Peyer's patch (tissue), 4 donors: Measurements from ENCODE around the gene NATD1. TPM values are rescaled to one million over a fixed set of nuclear protein-coding genes. Genes with fewer than 3 reads are reported as not detected.

ENCODE experiments used
- DNase-seq, 3 donors: peaks; one replicate each; pipeline ENCODE4 v3.0.0-alpha.2; 2017 to 2019
- H3K27ac ChIP-seq, 4 donors: fragments of 200-600 bp; sonication (generic); one replicate each; pipeline ENCODE4 v1.5.1; 2016 to 2019
- H3K27me3 ChIP-seq, 2 donors: fragments of 200-600 bp; sonication (generic); one replicate each; pipeline ENCODE4 v1.5.1; 2019
- H3K36me3 ChIP-seq, 3 donors: fragments of 200-600 bp; sonication (generic); one replicate each; pipeline ENCODE4 v1.5.1; 2016 to 2019
- H3K4me1 ChIP-seq, 4 donors: fragments of 200-600 bp; sonication (generic); one replicate each; pipeline ENCODE4 v1.5.1; 2016 to 2019
- H3K4me3 ChIP-seq, 4 donors: fragments of 200-600 bp; sonication (generic); 1 replicate in 3 of 4; 2 replicates in 1 of 4; pipeline ENCODE4 v1.5.1; 2016 to 2019; ENCODE audit warnings: mild to moderate bottlenecking in 1 of 4
- H3K9me3 ChIP-seq, 4 donors: fragments of 200-600 bp; sonication (generic); one replicate each; pipeline ENCODE4 v1.5.1; 2016 to 2019; ENCODE audit warnings: mild to moderate bottlenecking in 1 of 4
- POLR2A ChIP-seq, 2 donors: fragments of 450-650 bp; IDR thresholded peaks; one replicate each; pipeline ENCODE4 v1.5.1; 2017; ENCODE audit warnings: antibody characterized with exemption in 2 of 2, mild to moderate bottlenecking in 2 of 2, moderate library complexity in 2 of 2
- total RNA-seq, 4 donors: library from RNA; depleted of rRNA; stranded (reverse); fragments of >200 nt; gene quantifications; one replicate each; pipeline ENCODE4 v1.1.0, GENCODE V29; 2016
- TF ChIP-seq, protein P1 (sequence below), 6 experiments: fragments of 450-650 bp in 4 of 6; fragments of 200-600 bp in 2 of 6; sonication (generic) in 1 of 6; IDR thresholded peaks; one replicate each; pipeline ENCODE4 v1.5.1; 2017 to 2019; ENCODE audit warnings: antibody characterized with exemption in 6 of 6, mild to moderate bottlenecking in 3 of 6, moderate library complexity in 1 of 6

The NATD1 gene
- total RNA-seq, 4 donors from 2014 or later, result 5.0 to 11.4 (median 10.1) TPM

DNA sequence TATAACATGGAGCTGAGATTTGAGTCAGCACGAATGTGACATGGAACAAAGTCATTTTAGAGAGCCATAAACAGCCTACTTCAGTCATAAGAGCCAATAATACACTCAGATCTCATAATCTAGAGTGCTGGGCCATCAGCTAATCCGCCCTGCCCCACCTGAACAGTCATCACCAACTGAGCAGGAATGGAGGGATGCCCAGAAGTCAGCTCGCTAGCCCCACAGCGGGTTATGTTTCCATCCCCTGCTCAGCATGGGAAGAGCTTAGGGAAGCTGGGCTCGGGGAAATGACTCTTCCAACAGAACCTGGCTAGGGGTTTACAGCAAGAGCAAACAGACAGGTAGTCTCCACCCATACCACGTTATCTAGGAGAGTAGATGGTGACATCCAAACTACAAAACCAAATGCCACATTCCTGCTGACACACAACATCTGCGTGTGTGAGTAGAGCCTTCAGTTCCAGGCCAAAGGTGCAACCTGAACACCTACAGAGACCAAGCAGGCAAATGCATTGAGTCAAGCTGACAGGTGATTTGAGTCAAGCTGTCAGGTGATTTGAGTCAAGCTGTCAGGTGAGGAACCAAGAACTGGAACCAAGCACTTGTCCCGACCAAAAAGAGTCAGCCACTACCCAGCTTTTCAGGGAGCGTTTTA is 41.3 kb downstream of the NATD1 start:
- Histone ChIP-seq H3K4me3 (peak overlapping the region in 1 of 4 donors; percentile 0), H3K9me3 (no peaks in the 10 kb centered on the region), H3K36me3 (peaks cover 0 to 24% (median 0%) of the 10 kb centered on the region in 3 donors), H3K4me1 (peaks cover 4 to 54% (median 18%) of the 10 kb centered on the region in 4 donors), H3K27me3 (no peaks in the 10 kb centered on the region), H3K27ac (peak overlapping the region in 2 of 4 donors; percentile 1 to 42)
- TF ChIP-seq, protein P1, sequence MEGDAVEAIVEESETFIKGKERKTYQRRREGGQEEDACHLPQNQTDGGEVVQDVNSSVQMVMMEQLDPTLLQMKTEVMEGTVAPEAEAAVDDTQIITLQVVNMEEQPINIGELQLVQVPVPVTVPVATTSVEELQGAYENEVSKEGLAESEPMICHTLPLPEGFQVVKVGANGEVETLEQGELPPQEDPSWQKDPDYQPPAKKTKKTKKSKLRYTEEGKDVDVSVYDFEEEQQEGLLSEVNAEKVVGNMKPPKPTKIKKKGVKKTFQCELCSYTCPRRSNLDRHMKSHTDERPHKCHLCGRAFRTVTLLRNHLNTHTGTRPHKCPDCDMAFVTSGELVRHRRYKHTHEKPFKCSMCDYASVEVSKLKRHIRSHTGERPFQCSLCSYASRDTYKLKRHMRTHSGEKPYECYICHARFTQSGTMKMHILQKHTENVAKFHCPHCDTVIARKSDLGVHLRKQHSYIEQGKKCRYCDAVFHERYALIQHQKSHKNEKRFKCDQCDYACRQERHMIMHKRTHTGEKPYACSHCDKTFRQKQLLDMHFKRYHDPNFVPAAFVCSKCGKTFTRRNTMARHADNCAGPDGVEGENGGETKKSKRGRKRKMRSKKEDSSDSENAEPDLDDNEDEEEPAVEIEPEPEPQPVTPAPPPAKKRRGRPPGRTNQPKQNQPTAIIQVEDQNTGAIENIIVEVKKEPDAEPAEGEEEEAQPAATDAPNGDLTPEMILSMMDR (IDR thresholded peaks at IDR 0.05), result no peak
- TF ChIP-seq POLR2A (IDR thresholded peaks at IDR 0.05), result no peak
- DNase-seq, result peak in 2 of 3 donors; percentile 55 to 57

DNA sequence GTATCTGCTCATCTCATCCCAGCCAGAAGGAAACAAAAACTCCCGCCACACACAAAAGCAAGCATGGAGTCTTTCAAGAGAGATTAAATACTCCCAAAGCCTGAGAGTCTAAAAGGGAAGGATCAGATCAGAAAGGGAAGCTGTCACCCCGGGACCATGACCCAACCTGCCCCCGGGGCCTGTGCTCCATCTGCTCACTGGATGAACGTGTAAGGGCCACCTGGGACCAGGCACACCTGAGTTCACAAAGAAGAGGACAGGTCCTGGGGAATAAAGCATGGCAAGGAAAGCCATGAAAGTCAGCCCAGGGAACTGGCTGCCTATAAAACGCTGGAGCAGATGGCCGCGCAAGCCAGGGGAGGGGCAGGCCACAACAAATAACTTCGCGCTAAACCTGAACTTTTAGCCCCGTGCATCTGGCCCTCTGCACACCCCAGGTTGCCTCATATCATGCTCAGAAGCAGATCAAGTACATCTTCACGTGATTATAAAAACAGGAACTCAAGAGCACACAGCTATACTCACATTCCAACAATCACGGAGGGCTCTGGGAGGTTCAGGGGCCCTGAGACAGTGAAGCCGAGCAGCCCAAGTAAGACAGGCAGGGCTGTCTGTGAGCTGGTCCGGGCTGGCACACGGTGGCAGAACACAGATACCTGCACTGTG is 42.7 kb downstream of the NATD1 start:
- no peak for DNase-seq
- Histone ChIP-seq H3K27me3 (no peaks in the 10 kb centered on the region), H3K36me3 (peaks cover 0 to 24% (median 0%) of the 10 kb centered on the region in 3 donors), H3K4me1 (peaks cover 4 to 54% (median 18%) of the 10 kb centered on the region in 4 donors), H3K27ac (peak overlapping the region in 1 of 4 donors; percentile 12), H3K9me3 (no peaks in the 10 kb centered on the region), H3K4me3 (no peak overlapping the region)
- TF ChIP-seq POLR2A (IDR thresholded peaks at IDR 0.05), result no peak
- TF ChIP-seq, protein P1 (IDR thresholded peaks at IDR 0.05), result no peak

DNA sequence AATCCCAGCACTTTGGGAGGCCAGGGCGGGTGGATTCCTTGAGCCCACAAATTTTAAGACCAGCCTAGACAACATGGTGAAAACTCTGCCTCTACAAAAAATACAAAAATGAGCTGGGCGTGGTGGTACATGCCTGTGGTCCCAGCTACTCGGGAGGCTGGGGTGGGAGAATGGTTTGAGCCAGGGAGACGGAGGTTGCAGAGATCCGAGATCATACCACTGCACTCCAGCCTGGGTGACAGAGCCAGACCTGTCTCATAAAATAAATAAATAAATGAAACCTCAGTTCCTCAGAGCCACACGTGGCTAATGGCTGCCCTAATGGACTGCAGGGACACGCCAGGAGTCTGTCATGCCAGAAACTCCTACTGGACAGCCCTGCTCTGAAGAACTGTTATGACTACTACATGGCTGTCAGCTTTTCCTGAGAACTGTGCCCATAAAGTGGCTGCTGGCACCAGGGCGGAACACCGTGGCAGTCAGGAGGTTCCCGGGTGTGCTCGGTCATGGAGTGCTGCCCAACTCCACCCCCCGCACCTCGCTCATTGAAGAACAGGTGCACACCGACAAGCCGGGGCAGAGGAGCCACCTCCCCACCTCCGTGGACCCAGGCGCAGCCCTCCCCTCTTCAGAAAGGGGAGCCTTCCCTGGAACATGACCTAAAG is 43.6 kb downstream of the NATD1 start:
- Histone ChIP-seq H3K36me3 (peaks cover 0 to 24% (median 0%) of the 10 kb centered on the region in 3 donors), H3K9me3 (no peaks in the 10 kb centered on the region), H3K27me3 (no peaks in the 10 kb centered on the region), H3K27ac (peak overlapping the region in 1 of 4 donors; percentile 12), H3K4me3 (no peak overlapping the region), H3K4me1 (peaks cover 4 to 46% (median 15%) of the 10 kb centered on the region in 4 donors)
- TF ChIP-seq, protein P1 (IDR thresholded peaks at IDR 0.05), result no peak
- TF ChIP-seq POLR2A (IDR thresholded peaks at IDR 0.05), result no peak
- peak in 2 of 3 donors; percentile 62 to 77 for DNase-seq

DNA sequence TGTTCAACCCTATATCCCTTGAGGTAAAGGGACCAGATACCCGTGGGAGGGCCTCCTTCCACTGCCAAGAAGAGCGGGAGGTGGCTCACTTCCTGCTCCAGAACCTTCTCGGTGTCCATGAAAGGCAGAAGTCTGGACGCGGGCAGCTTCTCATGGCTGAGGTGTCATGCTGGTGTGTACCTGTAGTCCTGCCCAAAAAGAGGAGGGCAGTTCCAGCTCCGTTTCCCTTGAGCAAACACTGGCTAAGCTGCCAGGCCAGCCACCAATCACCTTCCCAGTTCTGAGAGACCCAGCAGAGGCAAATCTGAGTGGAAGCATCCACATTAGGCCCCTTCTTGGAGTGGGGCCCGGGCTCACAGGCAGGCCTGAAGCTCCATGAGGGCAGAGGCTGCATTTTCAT is 44.9 kb downstream of the NATD1 start:
- Histone ChIP-seq H3K4me1 (peaks cover 4 to 45% (median 13%) of the 10 kb centered on the region in 4 donors), H3K27ac (no peak overlapping the region), H3K27me3 (no peaks in the 10 kb centered on the region), H3K9me3 (no peaks in the 10 kb centered on the region), H3K4me3 (no peak overlapping the region), H3K36me3 (peaks cover 0 to 25% (median 0%) of the 10 kb centered on the region in 3 donors)
- DNase-seq, result no peak
- TF ChIP-seq POLR2A (IDR thresholded peaks at IDR 0.05), result no peak
- TF ChIP-seq, protein P1 (IDR thresholded peaks at IDR 0.05), result no peak

DNA sequence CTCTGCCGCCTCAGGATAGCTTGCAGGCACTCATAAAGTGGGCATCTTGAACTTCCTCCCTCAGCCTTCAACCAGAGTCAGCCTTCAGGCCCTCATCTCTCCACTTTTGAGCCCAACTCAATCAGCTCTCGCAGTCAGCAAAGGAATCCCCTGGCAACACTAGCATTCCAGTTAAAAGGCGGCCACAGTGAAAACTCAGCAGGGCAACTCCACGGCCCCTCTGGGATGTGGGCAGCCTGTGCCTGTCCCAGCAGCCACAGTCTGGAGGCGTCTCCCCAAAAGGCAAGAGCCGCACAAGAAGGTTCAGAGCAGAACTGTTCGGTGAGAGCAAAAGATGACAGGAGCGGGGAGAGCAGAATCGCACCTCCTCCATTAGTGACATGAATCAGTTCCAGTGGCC is 48.3 kb downstream of the NATD1 start:
- Histone ChIP-seq H3K27me3 (no peaks in the 10 kb centered on the region), H3K4me3 (no peak overlapping the region), H3K36me3 (peaks cover 0 to 29% (median 0%) of the 10 kb centered on the region in 3 donors), H3K27ac (no peak overlapping the region), H3K9me3 (no peaks in the 10 kb centered on the region), H3K4me1 (peaks cover 0 to 17% (median 0%) of the 10 kb centered on the region in 4 donors)
- TF ChIP-seq POLR2A (IDR thresholded peaks at IDR 0.05), result no peak
- TF ChIP-seq, protein P1 (IDR thresholded peaks at IDR 0.05), result no peak
- DNase-seq, result no peak
